ENCODE measurements around the gene PDCL3.

DNA sequence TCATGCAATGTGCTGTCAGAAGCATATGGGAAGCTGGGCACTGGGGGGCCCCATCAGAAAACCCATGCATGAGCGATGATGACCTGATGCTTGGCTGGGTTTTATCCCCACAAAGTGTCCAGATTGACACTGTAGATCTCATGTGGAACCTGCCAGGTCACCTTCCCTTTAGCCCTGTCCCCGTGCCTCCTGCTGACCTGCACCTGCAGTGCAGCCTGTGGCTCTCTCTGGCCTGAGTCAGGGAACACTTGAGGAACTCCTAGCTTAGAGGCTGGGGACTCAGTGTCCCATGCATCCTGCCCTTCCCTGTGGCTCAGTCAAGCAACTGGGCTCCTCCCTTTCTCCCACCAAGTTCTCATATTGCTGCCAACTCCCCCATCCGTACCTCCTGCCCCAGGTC, 57.7 kb downstream of the PDCL3 start:
- TF ChIP-seq, protein P1, sequence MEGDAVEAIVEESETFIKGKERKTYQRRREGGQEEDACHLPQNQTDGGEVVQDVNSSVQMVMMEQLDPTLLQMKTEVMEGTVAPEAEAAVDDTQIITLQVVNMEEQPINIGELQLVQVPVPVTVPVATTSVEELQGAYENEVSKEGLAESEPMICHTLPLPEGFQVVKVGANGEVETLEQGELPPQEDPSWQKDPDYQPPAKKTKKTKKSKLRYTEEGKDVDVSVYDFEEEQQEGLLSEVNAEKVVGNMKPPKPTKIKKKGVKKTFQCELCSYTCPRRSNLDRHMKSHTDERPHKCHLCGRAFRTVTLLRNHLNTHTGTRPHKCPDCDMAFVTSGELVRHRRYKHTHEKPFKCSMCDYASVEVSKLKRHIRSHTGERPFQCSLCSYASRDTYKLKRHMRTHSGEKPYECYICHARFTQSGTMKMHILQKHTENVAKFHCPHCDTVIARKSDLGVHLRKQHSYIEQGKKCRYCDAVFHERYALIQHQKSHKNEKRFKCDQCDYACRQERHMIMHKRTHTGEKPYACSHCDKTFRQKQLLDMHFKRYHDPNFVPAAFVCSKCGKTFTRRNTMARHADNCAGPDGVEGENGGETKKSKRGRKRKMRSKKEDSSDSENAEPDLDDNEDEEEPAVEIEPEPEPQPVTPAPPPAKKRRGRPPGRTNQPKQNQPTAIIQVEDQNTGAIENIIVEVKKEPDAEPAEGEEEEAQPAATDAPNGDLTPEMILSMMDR (IDR thresholded peaks at IDR 0.05), result no peak
- TF ChIP-seq EP300 (IDR thresholded peaks at IDR 0.05) (no peak), POLR2A (IDR thresholded peaks at IDR 0.05) (no peak)

Measured in upper lobe of left lung (tissue), 4 donors.